ENCODE data around the gene RFC2.
"Not testable (repeated sequence)": the region's sequence is repeated elsewhere in the genome, so short reads cannot be mapped to it uniquely, and the experiment has no call there.

The RFC2 gene

DNA sequence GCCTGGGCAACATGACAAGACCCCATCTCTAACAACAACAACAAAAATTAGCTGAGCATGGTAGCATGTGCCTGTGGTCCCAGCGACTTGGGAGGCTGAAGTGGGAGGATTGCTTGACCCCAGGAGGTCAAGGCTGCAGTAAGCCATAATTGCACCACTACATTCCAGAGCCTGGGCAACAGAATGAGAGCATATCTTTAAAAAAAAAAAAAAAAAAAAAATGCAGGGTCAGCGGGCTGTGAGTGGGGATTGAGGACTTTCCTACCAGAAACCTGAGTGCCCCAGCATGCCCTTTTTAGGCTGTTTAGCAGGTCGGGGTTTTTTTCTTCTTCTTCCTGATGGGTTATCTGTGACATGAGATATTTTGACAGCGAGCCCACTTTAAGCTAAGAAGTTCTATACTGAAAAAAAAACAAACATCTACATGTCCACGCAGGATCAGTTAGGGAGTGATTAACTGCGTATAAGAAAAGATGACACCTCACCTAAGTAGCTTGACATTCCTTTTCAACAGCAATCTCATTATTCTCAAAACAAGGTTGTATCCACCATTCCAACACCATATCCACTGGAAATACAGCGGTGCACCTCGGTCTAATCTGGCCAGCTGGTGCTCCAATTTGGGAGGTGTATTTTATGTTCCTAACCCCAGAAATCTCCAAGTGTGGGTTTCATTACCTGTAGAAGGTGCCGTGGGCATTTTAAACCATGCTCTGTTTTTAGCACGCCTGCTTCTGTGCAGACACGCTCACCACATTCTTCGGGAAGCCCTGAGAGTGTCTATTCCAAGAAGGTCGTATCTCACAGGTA lies 13.8 kb upstream of the RFC2 start:
- no peak overlapping the region for H3K9ac ChIP-seq (ENCODE audit: low read depth, low read length)
- no peaks in the 10 kb centered on the region for H3K36me3 ChIP-seq (ENCODE audit: insufficient read depth, low read length)
- H3K4me1 ChIP-seq (ENCODE audit: insufficient read depth, low read length) = peaks cover 13% of the 10 kb centered on the region

DNA sequence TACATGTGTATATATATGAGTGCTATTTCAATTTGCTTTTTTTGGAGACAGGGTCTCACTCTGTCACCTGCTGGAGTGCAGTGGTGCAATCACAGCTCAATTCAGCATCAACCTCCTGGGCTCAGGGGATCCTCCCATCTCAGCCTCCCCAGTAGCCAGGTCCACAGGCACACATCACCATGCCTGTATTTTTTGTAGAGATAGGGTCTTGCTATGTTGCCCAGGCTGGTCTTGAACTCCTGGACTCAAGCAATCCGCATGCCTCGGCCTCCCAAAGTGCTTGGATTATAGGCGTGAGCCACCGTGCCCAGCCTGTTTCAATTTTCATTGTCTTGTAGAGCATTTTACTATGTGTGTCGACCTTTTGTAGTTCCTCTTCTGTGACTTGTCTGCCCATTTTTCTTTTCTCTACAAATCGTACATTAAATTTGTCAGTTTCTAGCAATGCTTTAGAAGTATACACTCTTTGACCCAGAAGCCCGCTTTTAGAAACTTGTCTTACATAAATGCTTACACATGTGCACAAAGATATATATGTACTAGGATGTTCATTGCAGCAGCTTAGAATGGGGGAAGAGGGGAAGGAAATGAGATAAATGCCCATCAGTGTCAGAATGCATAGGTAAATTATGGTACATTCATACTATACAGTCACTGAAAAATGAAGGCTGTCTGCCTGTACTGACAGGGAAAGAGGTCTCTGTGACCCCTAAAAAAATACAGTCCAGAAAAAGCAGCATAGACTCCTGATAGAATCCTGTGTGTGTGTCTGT lies 12.2 kb upstream of the RFC2 start:
- no peaks in the 10 kb centered on the region for H3K36me3 ChIP-seq (ENCODE audit: insufficient read depth, low read length)
- peaks cover 4% of the 10 kb centered on the region for H3K4me1 ChIP-seq (ENCODE audit: insufficient read depth, low read length)
- no peak overlapping the region for H3K9ac ChIP-seq (ENCODE audit: low read depth, low read length)
- no peaks in the 10 kb centered on the region for H3K9me3 ChIP-seq (ENCODE audit: control insufficient read depth, insufficient read depth, low read length)

More for the DNA sequence above, 13.8 kb upstream of the RFC2 start:
- H3K9me3 ChIP-seq (ENCODE audit: control insufficient read depth, insufficient read depth, low read length) = no peaks in the 10 kb centered on the region

DNA sequence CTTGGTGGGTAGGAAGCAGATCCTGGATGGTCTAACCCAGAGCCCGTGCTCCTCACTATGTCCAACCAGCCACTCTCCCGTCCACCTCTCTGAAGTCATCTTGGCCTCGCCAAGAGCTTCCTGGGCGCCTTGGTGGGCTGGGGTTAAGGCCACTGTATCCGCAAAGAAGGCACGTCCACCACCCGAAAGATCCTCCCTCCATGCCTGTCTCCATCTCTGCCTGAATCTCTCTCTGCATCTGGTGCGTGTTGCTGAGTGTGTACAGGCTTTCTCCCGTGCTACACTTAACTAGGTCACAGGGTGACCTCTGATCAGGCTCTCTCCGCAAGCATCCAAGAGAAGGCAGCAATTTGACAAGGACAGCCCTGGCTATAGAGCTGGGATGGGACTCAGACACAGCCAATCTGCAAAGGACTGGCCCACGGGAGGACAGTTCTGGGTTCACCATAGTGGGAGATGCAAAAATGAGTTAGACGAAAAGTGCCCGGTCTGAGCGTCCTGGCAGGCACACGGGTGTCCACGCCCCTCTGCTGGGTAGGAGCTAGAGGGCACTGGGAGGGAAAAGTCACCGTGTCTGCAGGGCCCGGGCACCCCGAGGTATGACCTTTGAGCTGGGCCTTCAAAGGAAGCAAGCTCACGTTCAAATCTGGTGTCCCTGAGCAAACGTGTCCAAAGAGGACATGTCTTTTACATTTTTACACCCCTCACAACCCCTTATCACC lies 9.4 kb upstream of the RFC2 start:
- no peaks in the 10 kb centered on the region for H3K36me3 ChIP-seq (ENCODE audit: insufficient read depth, low read length)
- peaks cover 4% of the 10 kb centered on the region for H3K4me1 ChIP-seq (ENCODE audit: insufficient read depth, low read length)
- no peaks in the 10 kb centered on the region for H3K9me3 ChIP-seq (ENCODE audit: control insufficient read depth, insufficient read depth, low read length)

GRCh38 chr7:74262639-74263398 lies 8.6 kb upstream of the RFC2 start:
- H3K4me1 ChIP-seq (ENCODE audit: insufficient read depth, low read length) = no peaks in the 10 kb centered on the region; the same call in 1 of the 2 replicates

More for the DNA sequence above, 9.4 kb upstream of the RFC2 start:
- no peak overlapping the region for H3K9ac ChIP-seq (ENCODE audit: low read depth, low read length)

DNA sequence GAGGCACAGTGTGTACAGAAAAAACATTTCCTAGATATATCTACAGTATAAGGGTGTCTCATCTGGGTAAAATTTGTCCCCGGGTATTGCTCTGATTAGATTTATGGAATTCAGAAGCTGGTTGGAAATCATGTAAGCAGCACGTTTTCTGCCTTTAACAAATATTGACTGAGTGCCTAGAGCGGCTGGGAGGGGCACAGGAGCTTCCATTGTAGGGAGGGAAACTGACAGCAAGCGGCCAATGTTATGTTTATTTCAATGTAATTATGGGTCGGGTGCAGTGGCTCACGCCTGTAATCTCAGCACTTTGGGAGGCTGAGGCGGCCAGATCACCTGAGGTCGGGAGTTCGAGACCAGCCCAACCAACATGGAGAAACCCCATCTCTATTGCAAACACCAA lies 4.4 kb upstream of the RFC2 start:
- H3K4me1 ChIP-seq (ENCODE audit: insufficient read depth, low read length) = no peaks in the 10 kb centered on the region; the same call in 1 of the 2 replicates
- H3K36me3 ChIP-seq (ENCODE audit: insufficient read depth, low read length) = no peaks in the 10 kb centered on the region
- H3K9me3 ChIP-seq (ENCODE audit: control insufficient read depth, insufficient read depth, low read length) = no peaks in the 10 kb centered on the region
- no peak overlapping the region for H3K9ac ChIP-seq (ENCODE audit: low read depth, low read length)

More at GRCh38 chr7:74262639-74263398, 8.6 kb upstream of the RFC2 start:
- H3K36me3 ChIP-seq (ENCODE audit: insufficient read depth, low read length) = no peaks in the 10 kb centered on the region
- no peak overlapping the region for H3K9ac ChIP-seq (ENCODE audit: low read depth, low read length)
- no peaks in the 10 kb centered on the region for H3K9me3 ChIP-seq (ENCODE audit: control insufficient read depth, insufficient read depth, low read length)

GRCh38 chr7:74256491-74257408 lies 2.6 kb upstream of the RFC2 start:
- Histone ChIP-seq H3K36me3 (ENCODE audit: insufficient read depth, low read length) (no peaks in the 10 kb centered on the region), H3K9ac (ENCODE audit: low read depth, low read length) (no peak overlapping the region)

GRCh38 chr7:74255461-74255860 lies 1.3 kb upstream of the RFC2 start:
- H3K9ac ChIP-seq (ENCODE audit: low read depth, low read length) = peak overlapping the region; percentile 93; the same call in 1 of the 2 replicates
- not testable (repeated sequence) for H3K9me3 ChIP-seq (ENCODE audit: control insufficient read depth, insufficient read depth, low read length); H3K36me3 ChIP-seq (ENCODE audit: insufficient read depth, low read length); H3K4me1 ChIP-seq (ENCODE audit: insufficient read depth, low read length)

More at GRCh38 chr7:74256491-74257408, 2.6 kb upstream of the RFC2 start:
- no peaks in the 10 kb centered on the region; the same call in 1 of the 2 replicates for H3K4me1 ChIP-seq (ENCODE audit: insufficient read depth, low read length)
- H3K9me3 ChIP-seq (ENCODE audit: control insufficient read depth, insufficient read depth, low read length) = no peaks in the 10 kb centered on the region

DNA sequence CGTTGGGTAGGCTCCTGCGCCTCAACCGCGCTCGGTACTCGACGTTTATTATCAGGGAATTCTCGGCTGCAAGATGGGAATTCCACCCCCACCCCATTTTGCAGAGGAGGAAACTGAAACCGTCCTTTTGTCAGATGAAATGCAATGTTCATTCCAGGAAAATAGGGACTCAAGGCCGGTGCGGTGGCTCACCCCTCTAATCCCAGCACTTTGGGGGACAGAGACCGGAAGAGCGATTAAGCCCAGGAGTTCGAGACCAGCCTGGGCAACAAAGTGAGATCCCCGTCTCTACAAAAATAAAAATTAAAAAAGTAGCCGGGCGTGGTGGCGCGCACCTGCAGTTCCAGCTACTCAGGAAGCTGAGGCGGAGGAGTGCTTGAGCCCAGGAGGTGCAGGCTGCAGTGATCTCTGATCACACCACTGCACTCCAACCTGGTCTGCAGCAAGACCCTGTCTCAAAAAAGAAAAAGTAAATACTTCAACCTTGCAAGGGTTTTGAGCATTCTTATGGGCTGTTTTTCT lies 720 bp upstream of the RFC2 start:
- Histone ChIP-seq H3K4me1 (ENCODE audit: insufficient read depth, low read length) (no peaks in the 10 kb centered on the region; the same call in 1 of the 2 replicates), H3K36me3 (ENCODE audit: insufficient read depth, low read length) (peaks cover 9% of the 10 kb centered on the region), H3K9ac (ENCODE audit: low read depth, low read length) (peak overlapping the region; percentile 93), H3K9me3 (ENCODE audit: control insufficient read depth, insufficient read depth, low read length) (no peaks in the 10 kb centered on the region)

GRCh38 chr7:74253835-74254128 lies 417 bp downstream of the RFC2 start:
- H3K36me3 ChIP-seq (ENCODE audit: insufficient read depth, low read length) = peaks cover 12% of the 10 kb centered on the region
- no peaks in the 10 kb centered on the region; the same call in 1 of the 2 replicates for H3K4me1 ChIP-seq (ENCODE audit: insufficient read depth, low read length)
- H3K9ac ChIP-seq (ENCODE audit: low read depth, low read length) = peak overlapping the region; percentile 93
- H3K9me3 ChIP-seq (ENCODE audit: control insufficient read depth, insufficient read depth, low read length) = no peaks in the 10 kb centered on the region

GRCh38 chr7:74253331-74253730 lies 868 bp downstream of the RFC2 start:
- Histone ChIP-seq H3K36me3 (ENCODE audit: insufficient read depth, low read length) (peaks cover 12% of the 10 kb centered on the region), H3K4me1 (ENCODE audit: insufficient read depth, low read length) (no peaks in the 10 kb centered on the region; the same call in 1 of the 2 replicates), H3K9me3 (ENCODE audit: control insufficient read depth, insufficient read depth, low read length) (no peaks in the 10 kb centered on the region), H3K9ac (ENCODE audit: low read depth, low read length) (peak overlapping the region; percentile 93)

GRCh38 chr7:74252893-74253292 lies 1.3 kb downstream of the RFC2 start:
- no peaks in the 10 kb centered on the region; the same call in 1 of the 2 replicates for H3K4me1 ChIP-seq (ENCODE audit: insufficient read depth, low read length)
- H3K9ac ChIP-seq (ENCODE audit: low read depth, low read length) = peak overlapping the region; percentile 93; the same call in 1 of the 2 replicates
- no peaks in the 10 kb centered on the region for H3K9me3 ChIP-seq (ENCODE audit: control insufficient read depth, insufficient read depth, low read length)
- H3K36me3 ChIP-seq (ENCODE audit: insufficient read depth, low read length) = peaks cover 16% of the 10 kb centered on the region

- H3K9me3 ChIP-seq (ENCODE audit: control insufficient read depth, insufficient read depth, low read length); H3K4me1 ChIP-seq (ENCODE audit: insufficient read depth, low read length); H3K9ac ChIP-seq (ENCODE audit: low read depth, low read length): not testable (repeated sequence)
- peaks cover 26% of the 10 kb centered on the region for H3K36me3 ChIP-seq (ENCODE audit: insufficient read depth, low read length)
Measured at GRCh38 chr7:74249058-74249457, 5.1 kb downstream of the RFC2 start.

DNA sequence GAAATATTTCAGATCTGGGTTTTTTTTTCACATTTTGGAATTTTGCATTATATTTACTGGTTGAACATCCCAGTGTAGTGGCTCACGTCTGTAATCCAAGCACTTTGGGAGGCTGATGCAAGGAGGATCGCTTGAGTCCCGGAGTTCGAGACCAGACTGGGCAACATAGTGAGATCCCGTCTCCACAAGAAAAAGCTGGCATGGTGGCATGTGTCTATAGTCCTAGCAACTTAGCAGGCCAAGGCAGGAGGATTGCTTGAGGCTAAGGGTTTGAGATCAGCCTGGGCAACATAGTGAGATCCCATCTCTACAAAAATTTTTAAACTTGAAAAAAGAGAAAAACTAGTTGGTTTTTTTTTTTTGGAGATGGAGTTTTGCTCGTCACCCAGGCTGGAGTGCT lies 6.0 kb downstream of the RFC2 start:
- H3K9me3 ChIP-seq (ENCODE audit: control insufficient read depth, insufficient read depth, low read length) = no peaks in the 10 kb centered on the region
- H3K4me1 ChIP-seq (ENCODE audit: insufficient read depth, low read length) = no peaks in the 10 kb centered on the region; the same call in 1 of the 2 replicates
- H3K9ac ChIP-seq (ENCODE audit: low read depth, low read length) = no peak overlapping the region
- peaks cover 30% of the 10 kb centered on the region for H3K36me3 ChIP-seq (ENCODE audit: insufficient read depth, low read length)
